ENCODE results near the gene ARHGEF37.

ARHGEF37 gene

DNA sequence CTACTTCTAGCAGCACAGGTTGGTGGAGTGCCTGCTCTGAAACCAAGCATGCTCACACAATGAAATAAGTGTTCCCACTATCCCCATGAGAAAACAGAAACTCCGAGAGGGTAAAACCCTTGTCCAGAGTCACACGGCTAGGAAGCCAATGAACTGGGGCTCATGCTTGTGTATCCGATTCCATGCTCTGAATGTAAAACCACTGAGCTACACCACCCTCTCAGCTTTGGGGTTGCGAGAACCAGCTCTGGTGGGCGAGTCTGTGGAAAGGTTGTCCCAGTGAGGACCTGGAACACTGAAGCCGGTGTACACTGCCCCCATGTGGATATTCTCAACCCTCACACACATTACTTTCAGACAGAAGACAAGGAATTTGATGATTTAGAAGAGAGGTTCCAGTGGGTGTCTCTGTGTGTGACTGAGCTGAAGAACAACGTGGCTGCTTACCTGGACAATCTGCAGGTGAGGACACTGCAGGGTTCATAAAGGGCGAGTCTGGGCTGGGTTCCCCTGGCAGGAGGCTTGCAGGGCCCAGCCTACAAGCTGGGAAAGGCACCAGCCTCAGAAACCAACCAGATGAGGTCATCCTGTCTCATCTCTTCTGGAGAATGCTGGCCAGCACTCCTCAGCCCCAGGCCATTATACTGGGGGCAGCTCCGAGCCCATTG is 37.4 kb downstream of the ARHGEF37 start:
- FAIRE-seq (peak; percentile 88), DNase-seq (ENCODE audit: insufficient read length) (no peak)
- TF ChIP-seq POLR2AphosphoS5 (IDR thresholded peaks at IDR 0.05; ENCODE audit: low read depth, low read length) (no peak), POLR2A (IDR thresholded peaks at IDR 0.05; ENCODE audit: low read depth, low read length) (no peak), TAF1 (IDR thresholded peaks at IDR 0.05; ENCODE audit: borderline replicate concordance, low read depth, low read length) (no peak)

- DNase-seq (ENCODE audit: insufficient read length) (no peak), FAIRE-seq (no peak)
- no peak for TF ChIP-seq POLR2A (IDR thresholded peaks at IDR 0.05; ENCODE audit: low read depth, low read length)
- TF ChIP-seq TAF1 (IDR thresholded peaks at IDR 0.05; ENCODE audit: borderline replicate concordance, low read depth, low read length), result no peak
- TF ChIP-seq POLR2AphosphoS5 (IDR thresholded peaks at IDR 0.05; ENCODE audit: low read depth, low read length), result no peak
Observed at GRCh38 chr5:149621415-149622098, 40.3 kb downstream of the ARHGEF37 start.

DNA sequence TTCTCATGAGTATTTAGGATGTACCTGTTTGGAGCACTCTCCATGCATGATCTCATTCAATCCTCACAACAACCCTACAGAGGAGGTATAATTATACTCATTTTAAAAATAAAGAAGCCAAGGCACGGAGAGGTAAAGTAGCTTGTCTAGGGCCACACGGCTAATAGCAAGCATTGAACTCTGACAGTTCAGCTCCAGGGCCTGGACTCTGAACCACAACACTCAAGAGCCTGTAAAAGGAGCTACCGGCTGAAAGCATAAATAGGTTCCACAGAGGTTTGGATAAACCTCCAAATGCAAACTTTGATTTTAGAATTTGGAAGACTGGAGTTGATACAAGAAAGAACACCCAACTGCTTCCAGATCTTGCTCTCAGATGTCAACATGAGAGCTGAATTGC is 41.2 kb downstream of the ARHGEF37 start:
- no peak for TF ChIP-seq TAF1 (IDR thresholded peaks at IDR 0.05; ENCODE audit: borderline replicate concordance, low read depth, low read length)
- no peak for TF ChIP-seq POLR2AphosphoS5 (IDR thresholded peaks at IDR 0.05; ENCODE audit: low read depth, low read length)
- TF ChIP-seq POLR2A (IDR thresholded peaks at IDR 0.05; ENCODE audit: low read depth, low read length), result no peak
- DNase-seq (ENCODE audit: insufficient read length) (no peak), FAIRE-seq (no peak)

DNA sequence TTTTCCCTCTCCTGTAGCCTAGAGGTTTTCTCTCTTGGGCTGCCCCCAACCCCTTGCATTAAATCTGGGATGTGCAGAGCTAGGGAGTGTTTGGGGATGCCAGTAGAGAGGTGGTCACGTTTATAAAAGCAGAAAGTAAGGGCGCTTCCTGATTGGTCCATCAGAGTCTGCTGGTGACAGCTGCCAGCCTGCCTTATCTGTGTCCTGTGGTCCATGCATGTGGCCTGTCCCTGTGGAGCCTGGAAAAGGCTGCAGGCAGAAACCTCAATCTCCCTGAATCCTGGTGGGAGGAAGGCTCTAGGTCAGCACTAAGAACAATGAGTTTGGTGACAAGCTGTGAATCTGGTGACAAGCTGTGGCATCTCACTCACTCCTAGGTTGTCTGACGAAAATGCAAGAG is 42.2 kb downstream of the ARHGEF37 start:
- no peak for FAIRE-seq
- DNase-seq (ENCODE audit: insufficient read length), result no peak

DNA sequence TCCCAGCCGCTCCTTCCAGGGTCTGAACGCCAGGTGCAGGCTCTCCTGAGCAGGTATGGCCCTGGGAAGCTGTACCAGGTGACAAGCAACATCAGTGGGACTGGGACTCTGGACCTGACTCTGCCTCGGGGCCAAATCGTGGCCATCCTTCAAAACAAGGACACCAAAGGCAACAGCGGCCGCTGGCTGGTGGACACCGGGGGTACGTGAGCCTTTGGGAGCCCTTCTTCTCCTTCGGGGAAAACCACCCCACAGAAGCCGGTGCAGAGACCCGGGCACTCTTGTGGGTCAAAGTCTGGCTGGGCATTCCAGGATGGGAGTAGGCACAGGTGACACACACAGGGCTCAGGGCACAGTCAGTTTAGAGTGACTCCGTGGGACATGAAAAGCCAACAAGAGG is 45.8 kb downstream of the ARHGEF37 start:
- TF ChIP-seq POLR2AphosphoS5 (IDR thresholded peaks at IDR 0.05; ENCODE audit: low read depth, low read length), result no peak
- TF ChIP-seq POLR2A (IDR thresholded peaks at IDR 0.05; ENCODE audit: low read depth, low read length), result no peak
- TF ChIP-seq TAF1 (IDR thresholded peaks at IDR 0.05; ENCODE audit: borderline replicate concordance, low read depth, low read length), result no peak
- no peak for DNase-seq (ENCODE audit: insufficient read length)
- no peak for FAIRE-seq

More for the DNA sequence above, 42.2 kb downstream of the ARHGEF37 start:
- TF ChIP-seq TAF1 (IDR thresholded peaks at IDR 0.05; ENCODE audit: borderline replicate concordance, low read depth, low read length) (no peak), POLR2AphosphoS5 (IDR thresholded peaks at IDR 0.05; ENCODE audit: low read depth, low read length) (no peak), POLR2A (IDR thresholded peaks at IDR 0.05; ENCODE audit: low read depth, low read length) (no peak)

DNA sequence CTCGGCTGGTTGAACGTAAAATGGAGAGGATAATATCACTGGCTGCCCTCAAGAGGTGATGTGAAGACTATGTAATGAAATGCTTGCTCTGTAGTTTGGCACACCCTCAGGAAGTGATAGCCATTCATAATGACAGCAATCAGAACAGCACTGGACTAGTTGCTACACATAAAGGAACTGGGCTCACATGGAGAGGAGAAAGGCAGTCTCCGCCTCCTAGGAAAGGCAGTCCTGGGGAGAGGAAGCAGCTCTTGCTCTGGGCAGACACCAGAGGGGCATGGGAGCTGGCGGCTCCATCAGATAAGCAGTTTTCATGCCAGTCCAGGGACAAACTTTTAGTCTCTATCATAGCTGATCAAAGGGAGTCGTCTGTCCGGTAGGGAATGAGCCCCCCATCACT is 46.9 kb downstream of the ARHGEF37 start:
- FAIRE-seq (no peak), DNase-seq (ENCODE audit: insufficient read length) (no peak)
- TF ChIP-seq POLR2AphosphoS5 (IDR thresholded peaks at IDR 0.05; ENCODE audit: low read depth, low read length) (no peak), POLR2A (IDR thresholded peaks at IDR 0.05; ENCODE audit: low read depth, low read length) (no peak), TAF1 (IDR thresholded peaks at IDR 0.05; ENCODE audit: borderline replicate concordance, low read depth, low read length) (no peak)

- no peak for DNase-seq (ENCODE audit: insufficient read length)
- FAIRE-seq, result no peak
- TF ChIP-seq POLR2AphosphoS5 (IDR thresholded peaks at IDR 0.05; ENCODE audit: low read depth, low read length) (no peak), TAF1 (IDR thresholded peaks at IDR 0.05; ENCODE audit: borderline replicate concordance, low read depth, low read length) (no peak), POLR2A (IDR thresholded peaks at IDR 0.05; ENCODE audit: low read depth, low read length) (no peak)
Observed at GRCh38 chr5:149628846-149629388, 47.6 kb downstream of the ARHGEF37 start.

- no peak for TF ChIP-seq TAF1 (IDR thresholded peaks at IDR 0.05; ENCODE audit: borderline replicate concordance, low read depth, low read length)
- TF ChIP-seq POLR2A (IDR thresholded peaks at IDR 0.05; ENCODE audit: low read depth, low read length), result no peak
- TF ChIP-seq POLR2AphosphoS5 (IDR thresholded peaks at IDR 0.05; ENCODE audit: low read depth, low read length), result no peak
- no peak for FAIRE-seq
- DNase-seq (ENCODE audit: insufficient read length), result no peak
Observed at GRCh38 chr5:149629421-149629820, 48.1 kb downstream of the ARHGEF37 start.

DNA sequence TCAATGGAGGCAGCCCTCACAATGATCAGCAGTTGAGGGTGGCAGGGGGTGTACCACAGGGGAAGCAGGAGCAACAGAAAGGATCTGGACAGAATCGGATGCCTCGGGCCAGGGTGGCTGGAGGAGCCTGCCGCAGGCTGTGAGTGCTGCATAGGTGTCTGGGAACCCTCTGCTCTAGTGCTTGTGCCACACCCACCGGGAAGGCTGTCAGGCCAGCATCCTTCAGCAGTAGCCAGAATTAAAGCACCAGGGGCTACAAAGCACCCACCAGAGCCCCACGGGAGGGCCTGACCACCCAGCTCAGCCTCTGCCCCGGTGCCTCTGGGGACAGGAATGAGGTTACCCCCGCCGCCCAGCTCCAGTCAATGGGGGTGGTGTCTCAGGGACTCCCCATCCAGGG is 49.0 kb downstream of the ARHGEF37 start:
- TF ChIP-seq POLR2A (IDR thresholded peaks at IDR 0.05; ENCODE audit: low read depth, low read length), result no peak
- no peak for TF ChIP-seq POLR2AphosphoS5 (IDR thresholded peaks at IDR 0.05; ENCODE audit: low read depth, low read length)
- no peak for TF ChIP-seq TAF1 (IDR thresholded peaks at IDR 0.05; ENCODE audit: borderline replicate concordance, low read depth, low read length)
- FAIRE-seq (no peak), DNase-seq (ENCODE audit: insufficient read length) (no peak)

GRCh38 chr5:149631506-149631905 is 50.2 kb downstream of the ARHGEF37 start:
- TF ChIP-seq TAF1 (IDR thresholded peaks at IDR 0.05; ENCODE audit: borderline replicate concordance, low read depth, low read length) (no peak), POLR2A (IDR thresholded peaks at IDR 0.05; ENCODE audit: low read depth, low read length) (no peak), POLR2AphosphoS5 (IDR thresholded peaks at IDR 0.05; ENCODE audit: low read depth, low read length) (no peak)
- DNase-seq (ENCODE audit: insufficient read length) (no peak), FAIRE-seq (no peak)

GRCh38 chr5:149632311-149633251 is 51.3 kb downstream of the ARHGEF37 start:
- TF ChIP-seq POLR2AphosphoS5 (IDR thresholded peaks at IDR 0.05; ENCODE audit: low read depth, low read length), result no peak
- no peak for TF ChIP-seq POLR2A (IDR thresholded peaks at IDR 0.05; ENCODE audit: low read depth, low read length)
- no peak for TF ChIP-seq TAF1 (IDR thresholded peaks at IDR 0.05; ENCODE audit: borderline replicate concordance, low read depth, low read length)
- peak; percentile 89 for FAIRE-seq
- DNase-seq (ENCODE audit: insufficient read length), result no peak
